T-helper 2 cell treated with Interferon-gamma antibody and Interleukin-4, amounts not matched to agents 100 ng/mL and 5 ng/mL, for 36 hours (primary cell): ENCODE data around the gene ELAVL2. TPM values are rescaled to one million over a fixed set of nuclear protein-coding genes. Genes with fewer than 3 reads are reported as not detected.

Experiments
- intact Hi-C: fragments of 100-400 bp; cut with micrococcal nuclease; formaldehyde crosslinking; loops from one replicate; pipeline ENCODE4 v1.15.1; 2023
- total RNA-seq: library from RNA; stranded (reverse); gene quantifications from 2 replicates; pipeline ENCODE4 v1.2.3, GENCODE V29; 2022

ELAVL2 gene
- total RNA-seq, 1 donor from 2014 or later = not detected

DNA sequence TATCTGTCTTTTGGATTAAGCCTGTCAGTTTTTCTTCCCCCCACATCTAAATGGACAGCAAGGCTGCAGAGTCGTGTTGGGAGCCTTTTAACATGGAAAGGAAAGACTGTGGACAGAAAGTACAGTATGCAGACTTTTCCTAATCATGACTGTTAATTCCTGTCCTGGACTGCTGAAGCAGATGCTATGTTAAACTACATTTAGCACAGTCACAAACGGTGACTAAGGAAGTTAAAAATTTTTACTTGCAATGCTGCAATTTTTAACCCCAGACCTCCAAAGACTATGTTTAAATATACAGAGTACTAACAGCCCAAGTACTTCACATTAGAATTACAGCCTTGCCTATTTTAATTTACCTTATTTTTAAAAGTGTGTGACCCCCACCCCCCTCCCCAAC is 51.8 kb downstream of the ELAVL2 start:
- intact Hi-C loops = no loop called here

DNA sequence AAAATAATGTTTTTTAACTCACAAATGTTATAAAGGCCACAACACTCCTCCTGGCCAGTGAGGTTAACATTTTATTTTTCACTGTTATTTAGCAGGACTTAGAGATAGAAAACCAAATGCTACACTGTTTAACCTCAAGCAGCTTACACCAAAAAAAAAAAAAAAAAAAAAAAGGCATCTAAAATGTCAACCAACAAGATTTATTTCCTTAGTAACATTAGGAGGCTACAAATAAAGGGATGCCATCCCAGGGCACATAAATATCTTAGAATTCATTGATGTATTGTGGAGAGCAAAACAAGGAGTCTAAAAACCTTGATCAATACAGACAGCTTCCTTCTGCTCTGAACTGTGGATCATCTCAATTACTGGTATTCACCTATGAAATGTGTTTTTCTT is 53.7 kb downstream of the ELAVL2 start:
- intact Hi-C loops = no loop called here

DNA sequence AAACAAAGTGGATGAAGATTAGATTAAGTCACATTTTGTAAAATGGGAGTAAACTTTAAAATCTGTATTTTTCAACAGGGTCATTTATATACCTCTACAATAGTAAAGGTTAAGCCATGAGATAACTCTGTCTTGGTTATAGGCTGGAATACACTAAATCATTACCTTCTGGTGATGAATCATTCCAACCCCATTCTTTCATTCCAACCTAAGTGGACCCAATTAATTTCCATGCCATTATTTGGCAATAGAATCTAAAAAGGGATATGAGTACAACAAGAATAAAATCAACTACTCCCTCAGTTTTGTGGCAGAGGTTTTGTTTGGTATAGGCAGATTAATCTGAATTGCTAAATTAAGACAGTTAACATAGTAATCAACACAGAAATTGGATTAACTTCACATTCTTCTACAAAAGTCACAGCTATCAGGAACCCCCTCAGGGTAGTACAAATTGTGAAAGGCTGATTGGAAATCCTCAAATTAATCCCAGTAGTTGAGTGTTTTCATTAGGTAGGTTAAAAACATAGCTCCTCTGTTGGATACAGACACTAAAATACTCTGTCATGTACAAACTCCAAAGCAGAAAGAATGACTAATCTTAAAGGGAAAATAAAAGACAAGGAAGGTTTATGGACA is 54.2 kb downstream of the ELAVL2 start:
- intact Hi-C loops = no loop called here

DNA sequence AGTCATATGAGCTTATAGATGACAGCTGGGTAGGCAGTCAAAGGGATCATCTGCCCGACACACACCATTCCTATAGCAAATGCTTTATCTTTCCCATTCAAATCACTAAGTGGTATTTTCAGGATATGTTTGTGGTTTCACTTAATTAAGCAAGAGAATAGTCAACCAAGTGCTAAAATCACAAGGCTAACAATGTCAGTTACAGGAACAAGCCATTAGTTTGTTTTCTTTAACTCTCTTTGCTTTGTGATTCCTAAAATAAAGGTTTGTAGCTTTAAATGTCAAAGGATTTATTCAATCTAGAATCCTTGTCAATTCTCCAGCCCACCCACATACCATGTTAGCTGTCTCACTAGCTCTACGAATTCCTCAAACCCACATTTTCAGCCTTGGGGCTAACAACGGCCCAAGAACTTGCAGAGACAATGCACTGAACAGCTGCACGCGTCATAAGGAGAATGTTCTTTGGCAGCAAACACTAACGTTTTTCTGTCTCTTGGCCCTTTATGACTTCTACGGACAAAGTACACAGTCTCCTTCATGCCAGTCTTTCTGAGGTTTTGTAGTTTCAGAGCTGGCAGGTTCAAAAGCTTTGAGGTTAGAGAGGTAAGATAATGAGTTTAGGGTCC is 56.6 kb downstream of the ELAVL2 start:
- intact Hi-C loops = no loop called here

DNA sequence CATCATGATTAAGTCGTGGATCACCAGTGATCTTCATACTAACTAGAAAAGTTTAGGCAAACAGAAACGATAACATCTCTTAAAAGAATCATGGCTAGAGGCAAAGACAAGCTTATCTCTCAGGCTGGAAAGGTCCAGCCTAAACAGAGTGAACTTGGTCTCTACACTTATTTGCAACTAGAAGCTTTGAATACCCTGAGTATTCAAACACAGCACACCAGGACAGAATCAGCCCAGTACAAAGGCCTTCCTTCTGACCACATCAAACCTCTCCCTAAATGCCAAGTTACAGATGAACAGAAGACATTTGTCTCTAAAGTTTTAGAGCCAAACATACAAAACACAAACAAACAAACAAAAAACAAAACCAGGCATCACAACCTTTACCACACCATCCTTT is 57.2 kb downstream of the ELAVL2 start:
- intact Hi-C loops = no loop called here

DNA sequence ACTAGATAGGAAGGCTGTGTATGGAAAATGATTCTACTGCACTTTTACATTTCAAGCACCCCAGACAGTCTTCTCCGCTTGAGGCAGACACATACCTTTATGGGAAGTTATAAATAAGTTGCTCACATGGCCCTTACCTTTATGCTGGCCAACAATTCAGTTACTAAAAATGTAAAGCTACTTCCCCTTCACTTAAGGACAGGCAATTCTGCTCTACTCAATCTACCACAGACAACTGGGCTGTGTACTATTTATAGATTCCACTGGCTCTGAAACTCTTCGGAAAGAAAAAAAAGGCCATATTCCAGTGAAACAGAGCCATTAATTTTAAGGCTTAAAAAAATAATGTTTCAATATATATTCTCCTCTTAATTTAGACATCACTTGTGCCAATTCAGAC is 59.4 kb downstream of the ELAVL2 start:
- intact Hi-C loops = no loop called here

DNA sequence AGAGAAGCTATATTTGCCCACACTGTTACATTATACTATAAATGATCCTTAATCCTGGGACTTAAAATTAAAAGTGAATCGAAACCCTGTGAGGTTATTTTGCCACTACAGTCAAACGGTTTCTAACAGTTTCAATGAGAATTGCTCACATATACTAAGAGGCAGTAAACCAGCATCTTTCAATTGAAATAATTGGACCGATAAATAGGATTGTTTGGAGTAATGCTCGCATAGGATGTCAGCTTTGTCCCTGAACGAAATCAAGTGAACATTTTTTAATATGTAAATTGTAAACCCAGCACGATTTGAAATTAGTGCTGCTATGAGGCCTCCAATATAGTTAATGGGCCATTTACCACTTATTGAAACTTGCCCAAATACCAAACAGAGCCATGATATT is 60.5 kb downstream of the ELAVL2 start:
- intact Hi-C loops = no loop called here

DNA sequence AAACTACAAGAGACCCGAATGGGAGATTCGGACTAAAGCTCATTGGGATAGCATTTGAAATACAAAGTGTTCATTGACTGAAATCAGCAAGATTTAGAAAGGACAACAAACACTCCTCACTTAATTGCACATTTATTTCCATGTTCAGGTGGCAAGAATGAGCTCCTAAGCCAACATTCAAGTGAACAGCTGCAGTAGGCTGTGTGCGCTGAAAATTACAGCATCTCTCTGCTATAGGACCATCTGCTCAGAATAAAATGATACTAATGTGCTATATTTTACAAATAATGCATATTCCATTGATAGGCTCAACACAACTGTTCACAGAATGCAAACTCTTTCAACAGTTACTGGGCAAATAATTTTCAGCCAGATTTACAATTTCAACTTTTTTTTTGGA is 61.8 kb downstream of the ELAVL2 start:
- intact Hi-C loops = no loop called here

DNA sequence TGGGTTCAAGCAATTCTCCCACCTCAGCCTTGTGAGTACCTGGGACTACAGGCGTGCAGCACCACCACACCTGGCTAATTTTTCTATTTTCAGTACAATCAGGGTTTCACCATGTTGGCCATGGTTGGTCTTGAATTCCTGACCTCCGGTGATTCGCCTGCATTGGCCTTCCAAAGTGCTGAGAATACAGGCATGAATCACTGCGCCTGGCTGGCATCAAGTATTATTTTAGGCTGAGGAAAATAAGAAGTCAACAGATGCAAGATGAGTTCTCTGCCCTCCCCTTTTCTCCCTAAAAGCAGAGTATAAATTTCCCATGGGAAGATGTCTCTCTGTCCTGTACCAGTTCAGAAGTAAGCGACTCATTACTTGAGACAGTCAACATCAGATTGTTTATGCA is 71.5 kb downstream of the ELAVL2 start:
- intact Hi-C loops = no loop called here

DNA sequence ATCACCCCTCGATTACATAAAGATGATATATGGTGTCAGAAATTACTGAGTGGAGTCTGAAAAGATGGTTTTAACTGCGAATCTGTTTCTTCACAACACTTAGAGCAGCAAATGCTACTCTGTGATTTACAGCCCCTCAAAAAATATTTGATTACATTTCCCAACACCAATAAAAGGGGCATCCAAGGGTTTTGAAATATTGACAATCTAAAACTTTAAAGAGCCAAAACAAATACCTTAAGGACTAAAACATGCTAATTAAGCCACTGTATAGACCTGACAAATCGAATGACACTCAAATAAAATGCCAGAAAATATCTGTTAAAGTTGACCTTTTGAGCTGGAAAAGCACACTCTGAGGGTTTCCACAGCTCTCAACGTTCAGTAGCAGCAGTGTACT is 73.2 kb downstream of the ELAVL2 start:
- intact Hi-C loops = no loop called here

DNA sequence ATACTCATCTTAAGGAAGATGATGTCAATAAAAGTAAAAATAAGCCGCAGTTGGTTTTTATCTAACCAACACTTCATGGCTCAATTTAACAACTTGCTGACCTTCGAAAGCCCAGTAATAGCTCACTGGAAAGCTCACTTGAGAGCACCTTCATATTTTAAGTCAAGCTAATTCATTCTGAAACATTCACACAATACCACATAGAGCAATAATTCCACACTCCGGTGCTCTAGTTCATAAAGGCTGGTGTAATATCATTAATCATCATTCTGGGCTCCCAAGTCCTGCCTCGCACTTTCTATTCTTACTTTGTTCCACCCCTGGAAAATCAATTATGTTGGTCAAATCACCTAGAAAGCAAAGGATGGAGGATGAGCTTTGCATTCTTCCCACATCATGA is 74.4 kb downstream of the ELAVL2 start:
- intact Hi-C loops = no loop called here

DNA sequence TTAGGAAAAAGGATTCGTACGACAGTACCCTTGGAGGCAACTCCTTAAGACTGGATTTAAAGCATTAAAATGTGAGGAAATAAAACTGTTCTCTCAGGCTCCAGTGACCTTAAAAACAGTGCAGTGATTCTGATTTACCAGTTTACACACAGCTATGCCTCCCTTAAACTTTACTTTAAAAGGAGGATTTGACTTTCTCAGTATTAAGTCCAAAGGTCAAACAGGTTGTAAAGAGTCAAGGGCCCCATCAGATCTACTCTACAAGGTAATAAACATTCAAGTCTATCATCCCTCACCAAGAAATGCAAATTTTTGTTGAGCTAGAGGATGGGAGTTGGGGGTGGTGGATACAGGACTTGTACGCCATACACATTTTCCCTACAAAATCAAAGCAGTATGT is 75.2 kb downstream of the ELAVL2 start:
- intact Hi-C loops = no loop called here

DNA sequence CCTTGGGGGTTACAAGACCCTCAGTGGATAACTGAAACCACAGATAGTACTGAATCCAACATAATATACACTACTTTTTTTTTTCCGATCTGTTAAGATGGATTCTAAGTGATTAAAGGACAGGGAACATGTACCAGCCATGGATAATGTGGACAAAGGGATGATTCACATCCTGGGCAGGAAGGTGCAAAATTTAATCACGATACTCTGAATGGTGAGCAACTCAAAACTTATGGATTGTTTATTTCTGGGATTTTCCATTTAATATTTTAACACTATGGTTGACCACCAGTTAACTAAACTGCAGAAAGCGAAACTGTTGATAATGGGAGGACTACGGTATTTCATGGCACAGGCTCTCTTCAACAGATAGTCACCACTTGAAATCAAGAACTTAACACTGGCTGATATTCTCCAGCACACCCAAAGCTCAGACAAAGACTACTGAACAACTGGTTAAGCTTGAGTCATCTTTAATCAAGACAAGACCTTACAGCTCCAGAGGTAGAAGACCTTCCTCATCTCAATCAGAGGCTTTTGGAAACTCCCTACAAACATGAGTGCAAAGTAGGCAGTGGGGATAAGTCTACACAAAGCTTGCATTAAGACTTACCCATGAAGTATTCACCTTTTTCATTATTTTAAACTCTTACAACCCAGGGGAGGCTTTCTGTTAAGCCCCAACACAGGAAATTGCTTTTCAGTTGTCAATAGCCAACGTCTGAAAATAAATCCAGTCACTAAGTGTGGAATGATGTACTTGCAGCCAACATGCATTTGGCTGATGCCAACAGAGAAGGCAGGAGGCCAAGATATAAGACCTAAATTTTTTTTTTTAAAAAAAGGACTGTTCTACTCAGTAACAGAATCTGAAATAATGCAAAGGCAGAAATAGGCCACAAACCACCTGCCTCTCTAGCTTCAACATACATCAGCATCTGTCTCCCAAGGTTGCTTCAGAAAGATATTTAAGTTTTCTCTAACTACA is 78.7 kb downstream of the ELAVL2 start:
- intact Hi-C loops = no loop called here

DNA sequence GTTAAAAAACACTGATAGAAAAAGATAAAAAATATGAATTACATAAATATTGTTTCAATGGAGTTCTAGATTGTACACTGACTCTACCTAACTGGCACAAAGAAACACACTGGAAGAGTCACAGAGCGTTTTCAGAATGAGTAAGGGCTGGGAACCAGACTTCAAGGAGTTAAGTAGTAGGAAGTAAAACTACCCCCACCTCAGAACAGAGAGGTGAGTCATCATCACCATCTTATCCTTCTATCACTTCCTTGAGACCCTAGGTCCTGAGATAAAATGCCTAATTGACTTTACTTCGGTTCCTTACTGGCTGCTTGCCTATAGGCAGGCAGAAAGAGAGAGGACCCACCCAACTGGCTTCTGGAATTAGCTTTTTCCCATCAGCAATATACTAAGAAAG is 79.7 kb downstream of the ELAVL2 start:
- intact Hi-C loops = no loop called here

DNA sequence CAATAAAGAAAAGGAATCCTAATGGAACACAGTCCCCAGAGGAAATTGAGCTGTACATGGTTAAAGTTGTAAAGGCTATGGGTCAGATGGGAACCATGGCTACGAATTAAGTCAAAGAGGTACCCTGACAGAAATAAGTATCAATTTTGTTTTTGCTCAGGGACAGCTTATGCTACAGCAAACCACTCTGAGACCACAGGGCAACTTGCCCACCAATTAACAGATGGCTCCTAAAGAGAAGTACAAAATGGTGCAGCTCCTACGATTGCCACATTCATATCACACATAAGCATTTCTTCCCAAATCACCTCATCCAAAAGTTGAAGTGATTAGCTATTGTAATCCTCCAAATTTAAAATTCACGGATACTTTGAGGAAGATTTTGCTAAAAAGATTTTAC is 83.0 kb downstream of the ELAVL2 start:
- intact Hi-C loops = no loop called here

DNA sequence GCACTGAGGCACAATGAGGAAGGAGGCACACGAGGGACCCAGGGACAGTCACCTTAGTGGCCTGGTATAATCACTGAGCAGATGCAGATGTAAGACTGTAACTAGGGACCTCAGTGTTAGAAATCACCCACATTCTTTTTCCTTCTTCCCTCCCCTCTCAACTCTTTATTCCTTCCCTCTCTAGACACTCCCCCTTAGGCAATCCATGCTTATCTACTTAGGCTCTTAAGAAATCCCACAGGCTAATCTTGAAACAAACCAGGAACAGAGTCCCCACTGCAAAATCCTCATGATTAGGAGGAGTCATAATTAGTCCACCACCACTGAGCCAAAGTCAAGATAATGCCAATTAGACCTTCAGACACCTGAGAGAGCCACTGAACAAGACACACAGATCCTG is 84.7 kb downstream of the ELAVL2 start:
- intact Hi-C loops = no loop called here

DNA sequence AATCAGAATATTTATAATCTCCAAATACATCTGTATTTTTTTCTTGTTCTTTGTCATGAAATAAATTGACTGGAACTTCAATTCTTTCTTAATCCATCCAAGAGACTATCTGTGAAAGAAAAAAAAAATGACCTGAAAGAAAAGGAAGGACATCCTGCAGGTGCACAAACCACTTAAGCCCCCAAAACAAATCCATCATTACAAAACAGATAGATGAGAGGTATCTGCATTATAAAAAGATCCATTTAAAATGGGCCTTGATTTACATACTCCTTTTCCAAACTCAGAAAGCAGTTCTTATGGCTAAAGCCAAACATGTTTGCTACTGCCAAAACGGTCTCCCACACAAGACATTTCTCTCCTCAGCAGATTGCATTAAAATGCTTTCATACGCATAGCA is 85.5 kb downstream of the ELAVL2 start:
- intact Hi-C loops = no loop called here

DNA sequence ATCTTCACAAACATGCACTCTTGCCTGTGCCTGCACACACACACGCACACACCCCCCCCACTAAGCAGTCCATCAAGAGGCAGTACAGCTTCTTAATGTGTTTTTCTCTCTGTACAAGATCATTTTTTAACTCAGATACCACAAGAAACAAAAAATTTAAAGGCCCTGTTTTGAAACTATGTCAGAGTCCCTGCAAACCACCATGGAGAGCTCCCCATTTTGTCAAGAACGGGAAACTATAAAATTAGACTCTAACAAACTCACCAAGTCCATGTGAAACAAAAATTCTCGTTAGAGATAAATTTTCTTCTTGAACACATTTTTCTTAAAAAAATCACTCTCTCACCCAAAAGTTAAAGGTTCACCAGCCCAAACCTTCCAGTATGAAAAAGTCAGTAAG is 86.3 kb downstream of the ELAVL2 start:
- intact Hi-C loops = no loop called here

DNA sequence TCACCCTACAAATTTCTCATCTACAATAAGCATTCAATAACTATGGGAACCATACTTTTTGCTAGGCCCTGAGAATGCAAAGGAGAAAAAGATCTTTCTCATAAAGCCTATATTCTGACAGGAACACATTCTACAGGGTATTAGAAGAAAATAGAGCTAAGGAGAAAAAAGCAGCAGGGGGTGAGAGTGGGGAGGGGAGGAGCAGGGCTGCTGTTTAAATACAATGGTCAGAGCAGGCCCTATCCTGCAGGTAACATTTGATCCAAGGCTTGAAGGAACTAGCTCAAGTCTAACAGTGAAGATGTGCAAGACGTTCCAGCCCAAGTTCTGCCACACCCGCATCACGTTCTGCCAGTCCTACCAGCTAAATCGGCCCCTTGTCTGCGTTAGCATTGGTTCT is 89.7 kb downstream of the ELAVL2 start:
- intact Hi-C loops = no loop called here

DNA sequence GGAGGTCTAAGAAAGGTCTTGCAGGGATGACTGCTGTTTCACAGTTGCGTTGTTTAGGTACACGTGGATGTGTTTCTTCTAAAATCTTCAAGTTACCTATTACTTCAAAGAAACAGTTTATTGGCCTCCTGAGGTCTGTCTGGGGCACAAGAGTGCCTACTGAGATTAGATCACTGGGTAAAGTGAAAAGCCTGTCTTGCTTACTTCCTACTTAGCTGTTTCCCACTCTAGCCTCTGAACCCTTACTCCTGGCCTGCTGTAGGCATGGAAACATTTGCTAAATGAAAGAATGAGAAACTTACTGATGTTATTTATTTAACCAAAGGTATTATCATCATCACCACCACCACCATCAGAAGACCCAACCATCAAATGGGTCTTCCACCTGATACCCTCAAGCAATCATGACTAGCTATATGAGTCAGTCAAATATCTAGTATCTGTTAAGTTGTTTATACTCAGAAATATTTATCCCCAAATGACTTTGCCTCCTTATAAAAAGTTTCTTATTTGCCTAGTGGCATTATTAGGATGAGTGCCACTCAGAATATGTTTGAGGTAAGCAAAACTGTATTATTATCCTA is 92.5 kb downstream of the ELAVL2 start:
- intact Hi-C loops = no loop called here

DNA sequence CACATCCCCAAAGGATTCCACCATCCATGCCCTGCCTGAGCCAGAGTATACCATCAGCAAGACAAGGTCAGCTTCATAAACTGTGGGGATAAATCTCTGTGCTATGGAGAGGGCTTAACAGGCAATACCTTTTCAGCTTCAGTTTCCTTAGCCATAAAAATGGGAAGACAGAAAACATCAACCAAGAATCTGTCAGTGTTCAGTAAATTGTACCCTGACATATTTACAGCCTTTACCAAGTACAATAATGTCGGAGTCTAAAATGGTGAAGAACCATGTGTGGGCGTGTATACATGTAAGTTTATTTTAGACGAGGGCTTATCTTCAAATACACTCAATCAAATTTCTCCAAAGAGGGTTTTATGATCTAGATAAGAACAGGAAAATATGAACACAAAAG is 94.7 kb downstream of the ELAVL2 start:
- intact Hi-C loops = no loop called here

DNA sequence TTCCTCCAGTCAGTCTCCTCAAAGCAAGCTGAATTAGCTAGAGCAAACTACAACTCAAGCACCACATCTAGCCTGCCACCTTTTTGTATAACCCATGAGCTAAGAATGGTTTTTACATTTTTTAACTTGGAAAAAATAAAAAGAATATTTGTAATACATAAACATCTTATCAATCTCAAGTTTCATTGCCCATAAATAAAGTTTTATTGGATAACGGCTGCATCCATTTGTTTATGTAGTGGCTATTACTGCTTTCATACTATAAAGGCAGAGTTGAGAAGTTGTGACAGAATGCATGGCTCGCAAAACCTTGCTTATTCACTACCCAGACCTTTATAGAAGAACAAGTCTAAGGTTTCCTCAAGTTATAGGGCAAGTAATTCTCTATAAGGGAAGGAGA is 95.7 kb downstream of the ELAVL2 start:
- intact Hi-C loops = no loop called here
